AG04449 (cell line): ENCODE results near the gene OASL.
"Not testable (repeated sequence)": the region's sequence is repeated elsewhere in the genome, so short reads cannot be mapped to it uniquely, and the experiment has no call there.

ENCODE experiments used
- CTCF ChIA-PET: fragments of 350-600 bp; formaldehyde crosslinking; extraction: SDS; loops from one replicate; lab custom pipeline; 2021; ENCODE audit warnings: antibody characterized with exemption; lab: Yijun Ruan, JAX
- POLR2A ChIA-PET: fragments of 400-600, 350-600 bp; formaldehyde crosslinking; extraction: SDS; loops from one replicate; lab custom pipeline; 2020; ENCODE audit warnings: antibody characterized with exemption, inconsistent platforms; lab: Yijun Ruan, JAX
- DNase-seq: peaks from one replicate; pipeline ENCODE4 v3.0.0-alpha.2; 2010; ENCODE audit warnings: low read depth, low spot score
- H3K4me3 ChIP-seq: 2 replicates; pipeline ENCODE4 v1.5.1; 2011; ENCODE audit warnings: low read depth, mild to moderate bottlenecking, control low read depth, low read length
- CTCF ChIP-seq: IDR thresholded peaks from one replicate; pipeline ENCODE4 v1.5.1; 2011; ENCODE audit warnings: mild to moderate bottlenecking, moderate library complexity, low read length, control low read depth, inconsistent platforms; ENCODE audit not compliant: insufficient read depth; ENCODE audit errors: missing control alignments

Gene OASL

GRCh38 chr12:121069206-121069605 is 30.2 kb upstream of the OASL start:
- no peak overlapping the region for H3K4me3 ChIP-seq
- TF ChIP-seq CTCF, result no peak
- no peak for DNase-seq
- ChIA-PET POLR2A (no interaction called here), CTCF (interaction anchor here (2.7 kb wide), 1 partner anchor 12 kb away, joined by 8 read pairs; no protein-coding TSS in a partner anchor)

- DNase-seq, result no peak
- ChIA-PET CTCF (no interaction called here), POLR2A (no interaction called here)
- H3K4me3 ChIP-seq, result no peak overlapping the region
- TF ChIP-seq CTCF, result no peak
Measured at GRCh38 chr12:121065345-121065744, 26.3 kb upstream of the OASL start.

GRCh38 chr12:121064586-121064985 is 25.5 kb upstream of the OASL start:
- CTCF ChIA-PET, DNase-seq, POLR2A ChIA-PET, H3K4me3 ChIP-seq: not testable (repeated sequence)

GRCh38 chr12:121064116-121064515 is 25.1 kb upstream of the OASL start:
- no peak overlapping the region for H3K4me3 ChIP-seq
- POLR2A ChIA-PET, result no interaction called here
- no peak for DNase-seq
- TF ChIP-seq CTCF, result no peak
- CTCF ChIA-PET, result no interaction called here

- CTCF ChIA-PET, result interaction anchor here (0.6 to 4.3 kb wide), 7 partner anchors 11 to 415 kb away, joined by 3 to 36 read pairs (median 5); no protein-coding TSS in a partner anchor
- POLR2A ChIA-PET, result no interaction called here
- H3K4me3 ChIP-seq, result no peak overlapping the region
- no peak for TF ChIP-seq CTCF
- DNase-seq, result no peak
Measured at GRCh38 chr12:121062391-121063045, 23.5 kb upstream of the OASL start.

GRCh38 chr12:121061831-121062230 is 22.8 kb upstream of the OASL start:
- POLR2A ChIA-PET, result no interaction called here
- no peak for DNase-seq
- no peak for TF ChIP-seq CTCF
- CTCF ChIA-PET, result interaction anchor here (0.6 to 4.3 kb wide), 12 partner anchors 10 to 414 kb away, joined by 3 to 36 read pairs (median 6); no protein-coding TSS in a partner anchor
- no peak overlapping the region for H3K4me3 ChIP-seq
